ENCODE data around the gene LIF.

LIF gene

DNA sequence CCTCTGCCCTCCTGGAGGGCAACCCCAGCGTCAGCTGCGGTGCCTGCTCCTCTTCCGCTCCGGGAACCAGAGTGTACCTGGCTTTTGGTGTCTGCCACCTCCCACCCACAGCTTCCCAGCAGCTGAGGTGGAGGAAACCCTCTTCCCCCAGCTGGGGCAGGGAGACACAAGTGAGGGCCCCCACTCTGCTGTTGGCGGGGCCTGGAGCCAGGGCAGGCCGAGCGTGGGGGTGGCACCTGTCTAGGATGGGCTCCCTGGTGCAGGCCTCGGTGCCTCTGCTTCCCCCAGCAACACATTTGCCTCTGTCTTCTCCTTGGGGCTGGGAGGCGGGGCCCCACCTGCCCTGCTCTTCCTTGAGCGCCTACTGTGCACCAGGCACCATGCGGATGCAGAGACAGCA, 13.7 kb upstream of the LIF start:
- H3K4me1 ChIP-seq (ENCODE audit: insufficient read depth, low read length) = peaks cover 6% of the 10 kb centered on the region; the same call in 1 of the 2 replicates
- no peak overlapping the region for H3K9ac ChIP-seq (ENCODE audit: low read depth, low read length)
- no peaks in the 10 kb centered on the region for H3K36me3 ChIP-seq (ENCODE audit: insufficient read depth, low read depth, low read length)
- H3K27ac ChIP-seq (ENCODE audit: low read length) = no peak overlapping the region
- H3K27me3 ChIP-seq (ENCODE audit: insufficient read depth, low read length) = peaks cover 9% of the 10 kb centered on the region
- no peak overlapping the region for H3K4me3 ChIP-seq (ENCODE audit: low read length)
- H3K9me3 ChIP-seq (ENCODE audit: insufficient read depth, low read depth, low read length) = no peaks in the 10 kb centered on the region

GRCh38 chr22:30254314-30254713, 7.8 kb upstream of the LIF start:
- no peak overlapping the region for H3K27ac ChIP-seq (ENCODE audit: low read length)
- H3K4me3 ChIP-seq (ENCODE audit: low read length) = no peak overlapping the region
- H3K9ac ChIP-seq (ENCODE audit: low read depth, low read length) = no peak overlapping the region
- H3K36me3 ChIP-seq (ENCODE audit: insufficient read depth, low read depth, low read length) = no peaks in the 10 kb centered on the region
- H3K9me3 ChIP-seq (ENCODE audit: insufficient read depth, low read depth, low read length) = no peaks in the 10 kb centered on the region
- no peaks in the 10 kb centered on the region; the same call in none of the 2 replicates for H3K27me3 ChIP-seq (ENCODE audit: insufficient read depth, low read length)
- peaks cover 10% of the 10 kb centered on the region for H3K4me1 ChIP-seq (ENCODE audit: insufficient read depth, low read length)

GRCh38 chr22:30253205-30253852, 6.8 kb upstream of the LIF start:
- H3K9ac ChIP-seq (ENCODE audit: low read depth, low read length) = no peak overlapping the region
- H3K9me3 ChIP-seq (ENCODE audit: insufficient read depth, low read depth, low read length) = no peaks in the 10 kb centered on the region
- peaks cover 10% of the 10 kb centered on the region for H3K4me1 ChIP-seq (ENCODE audit: insufficient read depth, low read length)
- no peak overlapping the region for H3K4me3 ChIP-seq (ENCODE audit: low read length)
- no peak overlapping the region for H3K27ac ChIP-seq (ENCODE audit: low read length)
- no peaks in the 10 kb centered on the region for H3K36me3 ChIP-seq (ENCODE audit: insufficient read depth, low read depth, low read length)
- no peaks in the 10 kb centered on the region; the same call in 1 of the 2 replicates for H3K27me3 ChIP-seq (ENCODE audit: insufficient read depth, low read length)

GRCh38 chr22:30252411-30253204, 6.0 kb upstream of the LIF start:
- peaks cover 1% of the 10 kb centered on the region; the same call in 1 of the 2 replicates for H3K27me3 ChIP-seq (ENCODE audit: insufficient read depth, low read length)
- no peak overlapping the region for H3K27ac ChIP-seq (ENCODE audit: low read length)
- no peak overlapping the region for H3K4me3 ChIP-seq (ENCODE audit: low read length)
- H3K9ac ChIP-seq (ENCODE audit: low read depth, low read length) = no peak overlapping the region
- H3K9me3 ChIP-seq (ENCODE audit: insufficient read depth, low read depth, low read length) = no peaks in the 10 kb centered on the region
- H3K36me3 ChIP-seq (ENCODE audit: insufficient read depth, low read depth, low read length) = no peaks in the 10 kb centered on the region
- peaks cover 7% of the 10 kb centered on the region for H3K4me1 ChIP-seq (ENCODE audit: insufficient read depth, low read length)

DNA sequence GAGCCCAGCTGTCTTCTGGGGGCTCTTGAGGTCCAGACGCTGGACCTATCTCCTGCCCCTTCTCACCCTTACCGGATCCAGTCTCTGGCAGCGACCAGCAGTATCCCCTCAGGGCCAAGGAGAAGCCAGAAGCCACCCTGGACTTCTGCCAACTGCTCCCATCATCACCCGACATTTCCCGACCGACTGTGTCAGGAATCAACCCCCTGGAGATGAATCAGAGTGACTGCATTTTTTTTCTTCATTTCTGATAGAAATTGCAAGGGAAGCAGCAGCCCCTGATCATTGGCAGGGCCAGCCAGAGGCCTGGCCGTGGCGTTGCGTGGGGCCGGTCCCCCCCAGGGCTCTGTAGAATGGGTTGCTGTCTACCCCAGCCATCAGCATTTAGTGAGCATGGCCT, 5.2 kb upstream of the LIF start:
- Histone ChIP-seq H3K36me3 (ENCODE audit: insufficient read depth, low read depth, low read length) (no peaks in the 10 kb centered on the region), H3K4me3 (ENCODE audit: low read length) (no peak overlapping the region), H3K27ac (ENCODE audit: low read length) (no peak overlapping the region), H3K27me3 (ENCODE audit: insufficient read depth, low read length) (peaks cover 10% of the 10 kb centered on the region; the same call in 1 of the 2 replicates), H3K9ac (ENCODE audit: low read depth, low read length) (no peak overlapping the region), H3K9me3 (ENCODE audit: insufficient read depth, low read depth, low read length) (no peaks in the 10 kb centered on the region), H3K4me1 (ENCODE audit: insufficient read depth, low read length) (peaks cover 12% of the 10 kb centered on the region)

- Histone ChIP-seq H3K9me3 (ENCODE audit: insufficient read depth, low read depth, low read length) (no peaks in the 10 kb centered on the region), H3K4me1 (ENCODE audit: insufficient read depth, low read length) (peaks cover 12% of the 10 kb centered on the region), H3K9ac (ENCODE audit: low read depth, low read length) (no peak overlapping the region), H3K27me3 (ENCODE audit: insufficient read depth, low read length) (peaks cover 13% of the 10 kb centered on the region; the same call in 1 of the 2 replicates), H3K36me3 (ENCODE audit: insufficient read depth, low read depth, low read length) (no peaks in the 10 kb centered on the region), H3K27ac (ENCODE audit: low read length) (no peak overlapping the region), H3K4me3 (ENCODE audit: low read length) (no peak overlapping the region)
Observed at GRCh38 chr22:30250661-30251267, 4.2 kb upstream of the LIF start.

DNA sequence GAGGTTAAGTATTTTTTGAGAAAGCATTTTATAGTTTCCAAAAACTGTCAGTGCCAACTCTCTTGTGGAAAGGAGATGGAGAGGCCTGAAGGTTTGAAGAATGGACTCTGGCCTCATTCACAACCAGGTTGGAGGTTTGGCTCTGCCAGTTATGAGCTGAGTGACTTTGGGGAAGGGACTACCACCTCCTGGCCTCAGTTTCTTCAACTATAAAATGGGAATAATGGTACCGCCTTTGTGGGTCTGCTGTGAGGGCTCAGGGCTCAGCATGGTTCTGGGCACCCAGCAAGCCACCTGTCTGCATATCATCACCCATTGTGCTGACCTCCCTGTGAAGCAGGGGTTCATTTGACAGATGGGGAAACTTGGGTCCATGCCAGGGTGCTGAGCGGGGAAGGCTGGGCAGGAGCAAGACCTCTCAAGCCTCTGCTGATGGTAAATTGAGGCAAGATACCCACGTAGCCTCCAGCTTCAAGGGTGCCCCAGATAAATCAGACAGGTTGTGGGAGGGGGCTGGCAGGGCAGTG, 3.5 kb upstream of the LIF start:
- Histone ChIP-seq H3K9me3 (ENCODE audit: insufficient read depth, low read depth, low read length) (no peaks in the 10 kb centered on the region), H3K27ac (ENCODE audit: low read length) (no peak overlapping the region), H3K4me3 (ENCODE audit: low read length) (no peak overlapping the region), H3K9ac (ENCODE audit: low read depth, low read length) (no peak overlapping the region), H3K4me1 (ENCODE audit: insufficient read depth, low read length) (peaks cover 12% of the 10 kb centered on the region), H3K36me3 (ENCODE audit: insufficient read depth, low read depth, low read length) (no peaks in the 10 kb centered on the region), H3K27me3 (ENCODE audit: insufficient read depth, low read length) (peaks cover 13% of the 10 kb centered on the region; the same call in 1 of the 2 replicates)

DNA sequence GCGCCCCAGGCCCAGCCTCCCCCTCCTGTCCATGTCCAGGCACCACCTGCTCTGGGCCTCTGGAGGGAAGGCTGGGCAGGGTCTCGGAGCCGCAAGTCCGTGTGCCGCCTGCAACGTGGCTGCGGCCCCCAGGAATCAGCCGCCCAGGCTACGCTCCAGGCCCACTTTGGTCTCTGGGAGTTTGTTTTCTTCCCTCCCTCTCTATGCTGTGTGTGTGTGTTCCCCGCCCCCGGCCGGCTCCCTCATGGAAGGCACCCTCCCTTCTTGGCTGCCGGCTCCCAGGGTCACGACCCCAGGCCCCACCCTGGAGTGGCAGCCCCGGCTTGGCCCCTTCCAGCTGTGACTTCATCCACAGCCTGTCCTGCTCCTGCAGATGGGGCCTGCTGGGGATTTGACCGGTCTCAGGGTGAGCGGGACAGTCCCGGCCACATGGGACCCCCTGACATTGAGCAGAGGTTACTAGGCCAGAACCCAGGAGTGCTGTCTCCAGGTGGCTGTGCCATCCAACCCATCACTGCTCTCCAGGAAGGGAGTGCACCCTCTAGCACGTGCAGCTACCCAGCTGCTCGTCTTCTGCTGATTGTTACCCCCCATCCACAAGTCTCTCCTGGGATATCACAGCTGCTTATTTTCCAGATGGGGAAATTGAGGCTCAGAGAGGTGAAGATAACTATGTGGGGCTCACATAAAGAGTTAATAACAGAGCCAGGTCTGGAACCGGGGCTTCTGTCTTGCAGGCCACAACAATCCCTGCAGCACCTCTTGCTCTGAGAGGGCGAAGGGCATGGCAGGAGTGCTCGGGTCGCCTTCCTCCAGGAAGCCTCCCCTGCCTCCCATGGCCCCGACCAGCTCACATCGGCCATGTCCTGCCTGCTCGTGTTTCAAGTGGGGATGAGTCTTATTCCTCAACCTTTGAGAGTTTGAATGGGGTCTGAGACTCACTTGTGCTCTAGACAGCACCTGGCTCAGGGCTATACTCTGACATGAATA, 2.8 kb upstream of the LIF start:
- H3K27ac ChIP-seq (ENCODE audit: low read length) = no peak overlapping the region
- no peaks in the 10 kb centered on the region for H3K36me3 ChIP-seq (ENCODE audit: insufficient read depth, low read depth, low read length)
- H3K4me1 ChIP-seq (ENCODE audit: insufficient read depth, low read length) = peaks cover 15% of the 10 kb centered on the region
- H3K4me3 ChIP-seq (ENCODE audit: low read length) = no peak overlapping the region
- H3K9me3 ChIP-seq (ENCODE audit: insufficient read depth, low read depth, low read length) = no peaks in the 10 kb centered on the region
- peaks cover 13% of the 10 kb centered on the region; the same call in 1 of the 2 replicates for H3K27me3 ChIP-seq (ENCODE audit: insufficient read depth, low read length)
- no peak overlapping the region for H3K9ac ChIP-seq (ENCODE audit: low read depth, low read length)

- Histone ChIP-seq H3K9me3 (ENCODE audit: insufficient read depth, low read depth, low read length) (no peaks in the 10 kb centered on the region), H3K27ac (ENCODE audit: low read length) (no peak overlapping the region), H3K9ac (ENCODE audit: low read depth, low read length) (no peak overlapping the region), H3K27me3 (ENCODE audit: insufficient read depth, low read length) (peaks cover 13% of the 10 kb centered on the region; the same call in 1 of the 2 replicates), H3K4me3 (ENCODE audit: low read length) (no peak overlapping the region), H3K4me1 (ENCODE audit: insufficient read depth, low read length) (peaks cover 15% of the 10 kb centered on the region), H3K36me3 (ENCODE audit: insufficient read depth, low read depth, low read length) (0 out of 2 replicates have a peak, but pooled peaks cover 2% of the 10 kb centered on the region)
Observed at GRCh38 chr22:30248484-30248883, 1.9 kb upstream of the LIF start.

DNA sequence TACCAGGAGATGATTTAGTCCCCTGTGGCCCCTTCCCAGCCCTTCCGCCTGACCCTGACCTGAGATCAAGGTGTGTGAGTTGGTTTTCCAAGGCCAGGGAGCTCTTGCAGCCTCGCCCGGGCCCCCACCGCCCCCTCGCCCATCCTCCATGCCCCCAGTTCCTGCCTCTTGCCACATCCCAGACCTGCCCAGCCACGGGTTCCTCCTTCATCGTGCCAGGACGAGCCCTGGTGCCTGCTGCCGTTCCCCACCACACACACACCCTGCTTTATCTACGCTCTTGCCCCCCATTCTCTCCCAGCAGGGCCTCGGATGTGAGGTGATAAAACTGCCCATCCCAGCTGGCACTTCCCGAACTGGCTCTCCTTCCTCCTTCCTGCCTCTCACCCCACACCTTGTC, 1.4 kb upstream of the LIF start:
- Histone ChIP-seq H3K9ac (ENCODE audit: low read depth, low read length) (no peak overlapping the region), H3K27me3 (ENCODE audit: insufficient read depth, low read length) (peaks cover 13% of the 10 kb centered on the region; the same call in 1 of the 2 replicates), H3K27ac (ENCODE audit: low read length) (no peak overlapping the region), H3K4me3 (ENCODE audit: low read length) (no peak overlapping the region), H3K4me1 (ENCODE audit: insufficient read depth, low read length) (peaks cover 14% of the 10 kb centered on the region), H3K36me3 (ENCODE audit: insufficient read depth, low read depth, low read length) (peaks cover 8% of the 10 kb centered on the region; the same call in 1 of the 2 replicates), H3K9me3 (ENCODE audit: insufficient read depth, low read depth, low read length) (no peaks in the 10 kb centered on the region)

DNA sequence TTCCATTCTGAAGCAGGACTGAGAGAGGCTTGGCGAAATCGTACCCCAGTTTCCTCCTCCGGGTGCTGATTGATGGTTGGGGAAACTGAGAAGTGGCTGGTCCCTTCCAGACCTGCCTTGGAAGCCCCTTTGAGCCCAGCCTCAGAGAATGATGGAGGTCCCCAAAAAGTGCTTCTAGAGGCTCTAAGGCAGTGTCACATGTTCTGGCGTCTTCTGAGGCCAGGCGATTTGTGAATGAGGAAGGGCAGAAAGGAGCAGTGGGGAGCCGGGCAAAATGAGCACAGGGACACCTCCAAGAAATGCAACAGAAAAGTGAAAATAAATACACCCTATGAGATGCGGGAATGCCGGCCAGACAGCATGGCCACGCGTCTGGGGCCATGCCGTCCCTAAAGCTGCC, 1.0 kb upstream of the LIF start:
- Histone ChIP-seq H3K4me3 (ENCODE audit: low read length) (no peak overlapping the region), H3K4me1 (ENCODE audit: insufficient read depth, low read length) (peaks cover 10% of the 10 kb centered on the region), H3K27ac (ENCODE audit: low read length) (no peak overlapping the region)

More for the DNA sequence above, 1.0 kb upstream of the LIF start:
- peaks cover 10% of the 10 kb centered on the region; the same call in 1 of the 2 replicates for H3K36me3 ChIP-seq (ENCODE audit: insufficient read depth, low read depth, low read length)
- no peaks in the 10 kb centered on the region for H3K9me3 ChIP-seq (ENCODE audit: insufficient read depth, low read depth, low read length)
- peaks cover 13% of the 10 kb centered on the region; the same call in 1 of the 2 replicates for H3K27me3 ChIP-seq (ENCODE audit: insufficient read depth, low read length)
- no peak overlapping the region for H3K9ac ChIP-seq (ENCODE audit: low read depth, low read length)

Data from iPS-20b (cell line).